ENCODE data around the gene CDH13. TPM values are rescaled to one million over a fixed set of nuclear protein-coding genes. Genes with fewer than 3 reads are reported as not detected.
A peak's percentile ranks its signal among the peaks of the same experiment; 100 is the strongest.

CDH13 gene
- total and polyA plus RNA-seq, 2 of the 8 experiments (the other 6 are each of a cell fraction or from before 2014, with no cell fraction given) = 2.3 to 2.4 TPM

DNA sequence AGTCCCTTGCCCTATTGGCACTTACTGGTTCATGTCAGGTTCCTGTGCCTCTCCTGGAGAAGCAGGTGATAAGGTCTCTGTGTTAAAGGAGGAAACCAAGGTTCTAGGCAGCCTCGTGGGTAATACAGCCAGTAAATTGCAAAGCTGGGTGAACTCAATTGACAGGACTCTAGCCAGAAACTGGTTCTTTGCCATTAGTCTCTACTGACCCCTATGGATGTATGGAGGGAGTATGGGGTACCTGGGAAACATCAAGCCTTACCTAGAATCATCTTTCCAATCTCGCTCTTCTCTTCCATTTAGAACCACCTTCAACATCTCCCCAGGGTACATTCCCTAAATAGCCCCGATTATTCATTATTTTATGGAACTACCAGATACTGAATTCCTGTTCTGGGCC, 169.3 kb downstream of the CDH13 start:
- H2BK12ac ChIP-seq (ENCODE audit: low read depth, low read length) = no peak overlapping the region
- no peak overlapping the region for H3K4me2 ChIP-seq (ENCODE audit: insufficient read depth in 1 of 2, low read depth in 2 of 2, low read length in 2 of 2)
- H2BK5ac ChIP-seq (ENCODE audit: low read depth, low read length) = no peak overlapping the region
- H3K18ac ChIP-seq (ENCODE audit: extremely low read depth, low read length) = no peak overlapping the region
- no peak overlapping the region for H3K27ac ChIP-seq (ENCODE audit: low read depth, low read length)
- no peak overlapping the region for H4K91ac ChIP-seq (replicated peaks; ENCODE audit: insufficient read length, low read length)
- H3K9me3 ChIP-seq (ENCODE audit: insufficient read depth in 2 of 2, low read depth in 1 of 2, low read length in 1 of 2) = no peaks in the 10 kb centered on the region
- no peak overlapping the region for H2BK15ac ChIP-seq (ENCODE audit: low read length)
- no peak overlapping the region for H2BK20ac ChIP-seq (ENCODE audit: low read length)
- H4K5ac ChIP-seq (ENCODE audit: insufficient read length, low read depth, low read length) = no peak overlapping the region
- no peaks in the 10 kb centered on the region for H3K27me3 ChIP-seq (replicated peaks in 1 of 4; ENCODE audit: control insufficient read depth in 3 of 4, extremely low read depth in 1 of 4, insufficient read depth in 3 of 4, low read length in 3 of 4)
- no peak overlapping the region for H3K4me3 ChIP-seq (ENCODE audit: extremely low read depth in 1 of 4, insufficient read depth in 2 of 4, low read depth in 3 of 4, low read length in 4 of 4)
- H3K23ac ChIP-seq (ENCODE audit: insufficient read length) = no peak overlapping the region
- no peak overlapping the region for H4K8ac ChIP-seq (ENCODE audit: extremely low read depth, insufficient read depth, low read length)
- no peaks in the 10 kb centered on the region for H3K79me2 ChIP-seq (ENCODE audit: control insufficient read depth in 1 of 2, insufficient read depth in 2 of 2, low read length in 2 of 2)
- H3K9ac ChIP-seq (replicated peaks in 1 of 4; ENCODE audit: extremely low read depth in 1 of 4, low read depth in 3 of 4, low read length in 3 of 4) = no peak overlapping the region
- no peaks in the 10 kb centered on the region for H3K23me2 ChIP-seq (ENCODE audit: low read depth, low read length)
- no peak for TF ChIP-seq MAFK (IDR thresholded peaks at IDR 0.05; ENCODE audit: low read depth, low read length)
- no peak for TF ChIP-seq SP4 (IDR thresholded peaks at IDR 0.05; ENCODE audit: low read length)
- peak; percentile 41 to 64 for TF ChIP-seq RAD21 (IDR thresholded peaks at IDR 0.05 in 1 of 2, conservative IDR thresholded peaks at IDR 0.05 in 1 of 2; ENCODE audit: low read depth in 2 of 2, low read length in 2 of 2)
- TF ChIP-seq, protein P1, sequence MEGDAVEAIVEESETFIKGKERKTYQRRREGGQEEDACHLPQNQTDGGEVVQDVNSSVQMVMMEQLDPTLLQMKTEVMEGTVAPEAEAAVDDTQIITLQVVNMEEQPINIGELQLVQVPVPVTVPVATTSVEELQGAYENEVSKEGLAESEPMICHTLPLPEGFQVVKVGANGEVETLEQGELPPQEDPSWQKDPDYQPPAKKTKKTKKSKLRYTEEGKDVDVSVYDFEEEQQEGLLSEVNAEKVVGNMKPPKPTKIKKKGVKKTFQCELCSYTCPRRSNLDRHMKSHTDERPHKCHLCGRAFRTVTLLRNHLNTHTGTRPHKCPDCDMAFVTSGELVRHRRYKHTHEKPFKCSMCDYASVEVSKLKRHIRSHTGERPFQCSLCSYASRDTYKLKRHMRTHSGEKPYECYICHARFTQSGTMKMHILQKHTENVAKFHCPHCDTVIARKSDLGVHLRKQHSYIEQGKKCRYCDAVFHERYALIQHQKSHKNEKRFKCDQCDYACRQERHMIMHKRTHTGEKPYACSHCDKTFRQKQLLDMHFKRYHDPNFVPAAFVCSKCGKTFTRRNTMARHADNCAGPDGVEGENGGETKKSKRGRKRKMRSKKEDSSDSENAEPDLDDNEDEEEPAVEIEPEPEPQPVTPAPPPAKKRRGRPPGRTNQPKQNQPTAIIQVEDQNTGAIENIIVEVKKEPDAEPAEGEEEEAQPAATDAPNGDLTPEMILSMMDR (IDR thresholded peaks at IDR 0.05; ENCODE audit: control extremely low read depth in 1 of 3, insufficient read depth in 1 of 3, low read depth in 1 of 3, low read length in 3 of 3) = peak in 2 of 3 experiments; percentile 31 to 33; a peak in 2 of 4 replicates
- 100% methylated on average over 3 of the region's 3 CpGs; no CpG with 5 or more reads in 1 of the 2 experiments for WGBS, 2 experiments (ENCODE audit: extremely low coverage in 1 of 2, insufficient coverage in 1 of 2, insufficient read length in 1 of 2, insufficient replicate concordance in 2 of 2, low coverage in 1 of 2, low lambda C conversion rate in 2 of 2, missing lambda C conversion rate in 1 of 2)
- H3K14ac ChIP-seq (ENCODE audit: insufficient read length) = no peak overlapping the region
- no peak overlapping the region for H2AFZ ChIP-seq (ENCODE audit: low read length)
- no peak overlapping the region for H2BK120ac ChIP-seq (replicated peaks; ENCODE audit: low read depth, low read length)
- CTCF ChIA-PET (ENCODE audit: partially characterized antibody) = interaction anchor here (0.6 to 1.4 kb wide), 9 partner anchors 10 to 156 kb away, joined by 3 to 6 read pairs (median 3); no protein-coding TSS in a partner anchor
- no peaks in the 10 kb centered on the region for H3K36me3 ChIP-seq (ENCODE audit: control insufficient read depth in 2 of 4, insufficient read depth in 4 of 4, low read length in 3 of 4)
- POLR2A ChIA-PET (ENCODE audit: partially characterized antibody) = interaction anchor here (0.7 kb wide), 1 partner anchor 103 kb away, joined by 3 read pairs; no protein-coding TSS in a partner anchor
- no peak overlapping the region for H3K56ac ChIP-seq (replicated peaks; ENCODE audit: insufficient read length, low read depth, low read length)
- H2AK5ac ChIP-seq (ENCODE audit: low read depth, low read length) = no peak overlapping the region
- DNase-seq (ENCODE audit: low read depth in 1 of 2, low spot score in 2 of 2) (no peak), FAIRE-seq (no peak)
- no peaks in the 10 kb centered on the region for H4K20me1 ChIP-seq (replicated peaks in 1 of 2; ENCODE audit: control insufficient read depth in 1 of 2, insufficient read depth in 2 of 2, low read length in 2 of 2)
- no peaks in the 10 kb centered on the region for H3K79me1 ChIP-seq (ENCODE audit: low read depth, low read length)
- H3K4me1 ChIP-seq (replicated peaks in 1 of 4; ENCODE audit: control insufficient read depth in 3 of 4, insufficient read depth in 4 of 4, low read length in 3 of 4) = peaks cover 0 to 5% (median 1%) of the 10 kb centered on the region in 4 experiments; a peak in 4 of 7 replicates
- no peak overlapping the region for H3K4ac ChIP-seq (replicated peaks; ENCODE audit: insufficient read length, low read depth, low read length)
